ENCODE data around the gene TMEM143. TPM values are rescaled to one million over a fixed set of nuclear protein-coding genes. Genes with fewer than 3 reads are reported as not detected.

TMEM143 gene
- total and polyA plus RNA-seq, 10 of the 15 experiments (the other 5 are each of a cell fraction or from before 2014, with no cell fraction given) = 1.5 to 19.5 (median 10.1) TPM

- 0 out of 2 replicates have a peak, but pooled peaks have one; percentile 56 for TF ChIP-seq NKRF (conservative IDR thresholded peaks at IDR 0.05)
- peak; percentile 89 for TF ChIP-seq IKZF1 (conservative IDR thresholded peaks at IDR 0.05)
- TF ChIP-seq KAT2A (conservative IDR thresholded peaks at IDR 0.05; ENCODE audit: control insufficient read depth, low read depth, low read length) = no peak
- TF ChIP-seq EGR1 (IDR thresholded peaks at IDR 0.05; ENCODE audit: borderline replicate concordance in 1 of 2, low read depth in 2 of 2, low read length in 2 of 2) = peak in 1 of 2 experiments; percentile 68; a peak in 1 of 3 replicates
- no peak for TF ChIP-seq JUNB (IDR thresholded peaks at IDR 0.05)
- TF ChIP-seq ZBTB33 (IDR thresholded peaks at IDR 0.05) = no peak
- TF ChIP-seq POU2F2 (IDR thresholded peaks at IDR 0.05; ENCODE audit: borderline replicate concordance, low read depth, low read length) = no peak
These were observed 34.9 kb upstream of the TMEM143 start (continued) for GRCh38 chr19:48398375-48399235.

GRCh38 chr19:48398102-48398374 is 34.3 kb upstream of the TMEM143 start:
- no peaks in the 10 kb centered on the region for H3K9me3 ChIP-seq (replicated peaks; ENCODE audit: control insufficient read depth, insufficient read depth, low read length)
- ATAC-seq (no peak), DNase-seq (ENCODE audit: low read depth, low spot score) (no peak), FAIRE-seq (no peak)
- no peaks in the 10 kb centered on the region for H3K79me2 ChIP-seq (ENCODE audit: control insufficient read depth, insufficient read depth, low read length)
- RAD21 ChIA-PET (ENCODE audit: unreplicated experiment) = no interaction called here
- H3K27ac ChIP-seq (ENCODE audit: control insufficient read depth, insufficient read depth) = peak overlapping the region; percentile 11; the same call in 1 of the 2 replicates
- peak overlapping the region; percentile 74 for H3K4me3 ChIP-seq
- intact Hi-C loops (cut with micrococcal nuclease; ENCODE audit: unreplicated experiment) = no loop called here
- H3K4me2 ChIP-seq (ENCODE audit: control insufficient read depth, insufficient read depth) = peak overlapping the region; percentile 95
- H4K20me1 ChIP-seq (ENCODE audit: control insufficient read depth, insufficient read depth) = no peaks in the 10 kb centered on the region
- POLR2A ChIA-PET = no interaction called here
- H3K27me3 ChIP-seq (replicated peaks in 1 of 2; ENCODE audit: control insufficient read depth in 2 of 2, insufficient read depth in 2 of 2, low read length in 1 of 2) = peaks cover 11 to 13% of the 10 kb centered on the region in 2 experiments
- no TSS peak for BruUV-seq (replicated peaks)
- SMC1A ChIA-PET (ENCODE audit: uncharacterized antibody, unreplicated experiment) = no interaction called here
- H3K9ac ChIP-seq (ENCODE audit: control insufficient read depth, insufficient read depth, low read length) = peak overlapping the region; percentile 64
- TF ChIP-seq IRF5 (IDR thresholded peaks at IDR 0.05; ENCODE audit: borderline replicate concordance) = no peak
- TF ChIP-seq ZBTB40 (IDR thresholded peaks at IDR 0.05; ENCODE audit: borderline replicate concordance) = 0 out of 2 replicates have a peak, but pooled peaks have one; percentile 16
- 0 out of 2 replicates have a peak, but pooled peaks have one; percentile 9 for TF ChIP-seq HDGF (IDR thresholded peaks at IDR 0.05)
- no peak for TF ChIP-seq SIX5 (IDR thresholded peaks at IDR 0.05; ENCODE audit: low read depth, low read length, severe bottlenecking)
- CTCF ChIA-PET = no interaction called here
- peaks cover 8% of the 10 kb centered on the region; the same call in 1 of the 2 replicates for H3K4me1 ChIP-seq (ENCODE audit: control insufficient read depth, insufficient read depth, low read length)
- in situ Hi-C loops (cut with MboI) = no loop called here
- 2% methylated on average over 16 of the region's 17 CpGs for WGBS (ENCODE audit: insufficient coverage, insufficient replicate concordance, low lambda C conversion rate, missing lambda C conversion rate)
- H3K36me3 ChIP-seq (ENCODE audit: control insufficient read depth in 2 of 2, insufficient read depth in 2 of 2, low read length in 1 of 2) = no peaks in the 10 kb centered on the region
- H2AFZ ChIP-seq (ENCODE audit: control insufficient read depth, low read depth, low read length) = peak overlapping the region; percentile 33

Measured in GM12878 (cell line).